KMS-11 (cell line): Measurements from ENCODE around the gene PFKM.

ENCODE experiments used
- H2AFZ ChIP-seq: fragments of 200-600 bp; sonication (generic); 2 replicates; pipeline ENCODE4 v1.6.1; 2016; ENCODE audit warnings: antibody characterized with exemption, mixed run types, low read depth
- H3K27ac ChIP-seq: fragments of 200-600 bp; sonication (generic); 2 replicates; pipeline ENCODE4 v1.6.1; 2016; ENCODE audit warnings: mild to moderate bottlenecking, mixed run types
- H3K27me3 ChIP-seq: fragments of 200-600 bp; sonication (generic); 2 replicates; pipeline ENCODE4 v1.6.1; 2017; ENCODE audit warnings: mild to moderate bottlenecking, low read depth, mixed run types, moderate library complexity; ENCODE audit not compliant: insufficient read depth
- H3K36me3 ChIP-seq: fragments of 200-600 bp; sonication (generic); 2 replicates; pipeline ENCODE4 v1.6.1; 2017; ENCODE audit warnings: mild to moderate bottlenecking, mixed run types; ENCODE audit not compliant: insufficient read depth
- H3K4me1 ChIP-seq: fragments of 200-600 bp; sonication (generic); 2 replicates; pipeline ENCODE4 v1.6.1; 2016; ENCODE audit warnings: mild to moderate bottlenecking, low read depth, mixed run types; ENCODE audit not compliant: poor library complexity, severe bottlenecking
- H3K4me2 ChIP-seq: fragments of 200-600 bp; sonication (generic); 2 replicates; pipeline ENCODE4 v1.7.0; 2016; ENCODE audit warnings: mild to moderate bottlenecking, mixed run types
- H3K4me3 ChIP-seq: fragments of 200-600 bp; sonication (generic); IDR thresholded peaks from 2 replicates; pipeline ENCODE4 v1.6.1; 2017; ENCODE audit warnings: low read depth, low read length, mixed read lengths; ENCODE audit not compliant: insufficient read depth
- H3K79me2 ChIP-seq: fragments of 200-600 bp; sonication (generic); 2 replicates; pipeline ENCODE4 v1.6.1; 2016; ENCODE audit warnings: low read depth, mixed run types; ENCODE audit not compliant: insufficient read depth
- H3K9ac ChIP-seq: fragments of 200-600 bp; sonication (generic); 2 replicates; pipeline ENCODE4 v1.6.1; 2016; ENCODE audit warnings: mild to moderate bottlenecking, mixed run types
- H4K20me1 ChIP-seq: fragments of 200-600 bp; sonication (generic); 2 replicates; pipeline ENCODE4 v1.6.1; 2016; ENCODE audit warnings: mild to moderate bottlenecking, mixed run types; ENCODE audit not compliant: insufficient read depth
- CTCF ChIP-seq: fragments of 200-600 bp; sonication (generic); conservative IDR thresholded peaks from 2 replicates; pipeline ENCODE4 v1.6.1; 2017; ENCODE audit warnings: low read depth, mild to moderate bottlenecking, antibody characterized with exemption, low read length, moderate library complexity, mixed read lengths

PFKM gene

GRCh38 chr12:48072266-48072665 lies 46.9 kb upstream of the PFKM start:
- no peak overlapping the region for H3K4me2 ChIP-seq
- no peaks in the 10 kb centered on the region for H3K79me2 ChIP-seq
- no peak overlapping the region for H2AFZ ChIP-seq
- no peak overlapping the region for H3K27ac ChIP-seq
- no peak overlapping the region for H3K4me3 ChIP-seq
- no peak overlapping the region for H3K9ac ChIP-seq
- no peaks in the 10 kb centered on the region; the same call in 1 of the 2 replicates for H3K36me3 ChIP-seq
- H4K20me1 ChIP-seq, result no peaks in the 10 kb centered on the region
- H3K27me3 ChIP-seq, result no peaks in the 10 kb centered on the region
- TF ChIP-seq CTCF, result no peak
- no peaks in the 10 kb centered on the region for H3K4me1 ChIP-seq

- Histone ChIP-seq H4K20me1 (no peaks in the 10 kb centered on the region), H3K4me1 (no peaks in the 10 kb centered on the region), H3K4me2 (no peak overlapping the region), H3K36me3 (peaks cover 1% of the 10 kb centered on the region; the same call in 1 of the 2 replicates), H3K4me3 (no peak overlapping the region), H3K27ac (no peak overlapping the region), H3K9ac (no peak overlapping the region), H3K79me2 (no peaks in the 10 kb centered on the region), H3K27me3 (no peaks in the 10 kb centered on the region), H2AFZ (no peak overlapping the region)
- no peak for TF ChIP-seq CTCF
These were observed 44.9 kb upstream of the PFKM start for GRCh38 chr12:48074266-48074665.

- Histone ChIP-seq H3K27ac (no peak overlapping the region), H3K4me1 (no peaks in the 10 kb centered on the region), H3K36me3 (0 out of 2 replicates have a peak, but pooled peaks cover 2% of the 10 kb centered on the region), H3K9ac (no peak overlapping the region), H3K4me3 (no peak overlapping the region), H2AFZ (no peak overlapping the region), H3K27me3 (no peaks in the 10 kb centered on the region), H3K4me2 (no peak overlapping the region), H3K79me2 (no peaks in the 10 kb centered on the region), H4K20me1 (no peaks in the 10 kb centered on the region)
- no peak for TF ChIP-seq CTCF
These were observed 43.3 kb upstream of the PFKM start for GRCh38 chr12:48075832-48076231.

- Histone ChIP-seq H4K20me1 (no peaks in the 10 kb centered on the region), H3K9ac (no peak overlapping the region), H2AFZ (no peak overlapping the region), H3K27ac (no peak overlapping the region), H3K79me2 (no peaks in the 10 kb centered on the region), H3K27me3 (no peaks in the 10 kb centered on the region), H3K4me1 (no peaks in the 10 kb centered on the region), H3K4me2 (no peak overlapping the region), H3K36me3 (0 out of 2 replicates have a peak, but pooled peaks cover 2% of the 10 kb centered on the region), H3K4me3 (no peak overlapping the region)
- no peak for TF ChIP-seq CTCF
These were observed 42.1 kb upstream of the PFKM start for GRCh38 chr12:48077111-48077510.
